HAP-1 (cell line): ENCODE data around the gene ZNF277.
"Not testable (repeated sequence)": the region's sequence is repeated elsewhere in the genome, so short reads cannot be mapped to it uniquely, and the experiment has no call there.

Experiments
- DNase-seq, 2 experiments: peaks; one replicate each; pipeline ENCODE4 v3.0.0-alpha.2; 2016 to 2020; ENCODE audit warnings: low spot score in 2 of 2
- H3K27me3 ChIP-seq: fragments of 250-450 bp; sonication (Bioruptor Pico); 2 replicates; pipeline ENCODE4 v1.5.1; 2020; ENCODE audit warnings: low read depth, mild to moderate bottlenecking, moderate library complexity
- H3K36me3 ChIP-seq: fragments of 250-450 bp; sonication (Bioruptor Pico); replicated peaks from 2 replicates; pipeline ENCODE4 v1.5.1; 2020; ENCODE audit warnings: mild to moderate bottlenecking
- H3K4me1 ChIP-seq: fragments of 250-450 bp; sonication (Bioruptor Pico); 2 replicates; pipeline ENCODE4 v1.5.1; 2020; ENCODE audit warnings: mild to moderate bottlenecking
- H3K4me3 ChIP-seq: fragments of 250-450 bp; sonication (Bioruptor Pico); 2 replicates; pipeline ENCODE4 v1.5.1; 2020; ENCODE audit warnings: mild to moderate bottlenecking, moderate library complexity
- H3K9me3 ChIP-seq: fragments of 250-450 bp; sonication (Bioruptor Pico); 2 replicates; pipeline ENCODE4 v1.5.1; 2020; ENCODE audit warnings: mild to moderate bottlenecking, moderate library complexity
- in situ Hi-C: fragments of 300-500 bp; cut with MboI; formaldehyde crosslinking; loops from 3 replicates; pipeline ENCODE4 v1.14.3; 2020; ENCODE audit warnings: low sequenced_read_pairs, inconsistent platforms, mixed read lengths

The ZNF277 gene

GRCh38 chr7:112372101-112372500 lies 165.6 kb downstream of the ZNF277 start:
- no peaks in the 10 kb centered on the region for H3K9me3 ChIP-seq
- no peaks in the 10 kb centered on the region for H3K36me3 ChIP-seq
- DNase-seq = no peak
- peaks cover 23% of the 10 kb centered on the region; the same call in 1 of the 2 replicates for H3K27me3 ChIP-seq
- no peak overlapping the region for H3K4me3 ChIP-seq
- in situ Hi-C loops = no loop called here
- H3K4me1 ChIP-seq = no peaks in the 10 kb centered on the region

GRCh38 chr7:112377593-112377992 lies 171.1 kb downstream of the ZNF277 start:
- Histone ChIP-seq H3K9me3 (no peaks in the 10 kb centered on the region), H3K36me3 (no peaks in the 10 kb centered on the region), H3K27me3 (peaks cover 22% of the 10 kb centered on the region; the same call in 1 of the 2 replicates), H3K4me1 (no peaks in the 10 kb centered on the region), H3K4me3 (no peak overlapping the region)
- in situ Hi-C loops = no loop called here
- no peak for DNase-seq

GRCh38 chr7:112381311-112382091 lies 175.0 kb downstream of the ZNF277 start:
- no peak overlapping the region for H3K4me3 ChIP-seq
- DNase-seq = no peak
- H3K9me3 ChIP-seq = no peaks in the 10 kb centered on the region
- H3K27me3 ChIP-seq = peaks cover 9% of the 10 kb centered on the region
- no peaks in the 10 kb centered on the region for H3K36me3 ChIP-seq
- in situ Hi-C loops = no loop called here
- no peaks in the 10 kb centered on the region for H3K4me1 ChIP-seq

GRCh38 chr7:112383671-112384417 lies 177.3 kb downstream of the ZNF277 start:
- Histone ChIP-seq H3K36me3 (no peaks in the 10 kb centered on the region), H3K9me3 (no peaks in the 10 kb centered on the region), H3K4me3 (no peak overlapping the region), H3K27me3 (peaks cover 17% of the 10 kb centered on the region), H3K4me1 (no peaks in the 10 kb centered on the region)
- DNase-seq = peak in 1 of 2 experiments; percentile 22
- in situ Hi-C loops = no loop called here

- no peaks in the 10 kb centered on the region for H3K9me3 ChIP-seq
- DNase-seq = no peak
- no peaks in the 10 kb centered on the region for H3K36me3 ChIP-seq
- no peaks in the 10 kb centered on the region for H3K4me1 ChIP-seq
- in situ Hi-C loops = no loop called here
- peaks cover 14% of the 10 kb centered on the region for H3K27me3 ChIP-seq
- H3K4me3 ChIP-seq = no peak overlapping the region
Observed at GRCh38 chr7:112385516-112385915, 179.0 kb downstream of the ZNF277 start.

GRCh38 chr7:112386619-112387018 lies 180.1 kb downstream of the ZNF277 start:
- Histone ChIP-seq H3K27me3 (peaks cover 14% of the 10 kb centered on the region), H3K4me1 (no peaks in the 10 kb centered on the region), H3K36me3 (no peaks in the 10 kb centered on the region), H3K9me3 (no peaks in the 10 kb centered on the region), H3K4me3 (no peak overlapping the region)
- in situ Hi-C loops = no loop called here
- DNase-seq = no peak

GRCh38 chr7:112390167-112390566 lies 183.7 kb downstream of the ZNF277 start:
- in situ Hi-C loops = no loop called here
- H3K27me3 ChIP-seq = peaks cover 14% of the 10 kb centered on the region
- no peaks in the 10 kb centered on the region for H3K9me3 ChIP-seq
- no peaks in the 10 kb centered on the region for H3K36me3 ChIP-seq
- H3K4me1 ChIP-seq = peaks cover 5% of the 10 kb centered on the region
- no peak for DNase-seq
- H3K4me3 ChIP-seq = no peak overlapping the region

- peak overlapping the region; percentile 7 for H3K4me3 ChIP-seq
- H3K9me3 ChIP-seq, H3K36me3 ChIP-seq, H3K4me1 ChIP-seq, in situ Hi-C loops: not testable (repeated sequence)
- peaks cover 14% of the 10 kb centered on the region for H3K27me3 ChIP-seq
- DNase-seq = peak in 1 of 2 experiments; percentile 60
Observed at GRCh38 chr7:112391079-112391821, 184.8 kb downstream of the ZNF277 start.

GRCh38 chr7:112391841-112392286 lies 185.4 kb downstream of the ZNF277 start:
- H3K9me3 ChIP-seq, in situ Hi-C loops, H3K36me3 ChIP-seq, H3K27me3 ChIP-seq, H3K4me1 ChIP-seq: not testable (repeated sequence)
- peak; percentile 40 to 71 for DNase-seq
- peak overlapping the region; percentile 29 for H3K4me3 ChIP-seq
